Ovary (tissue), 9 donors: ENCODE results near the gene PDK3. TPM values are rescaled to one million over a fixed set of nuclear protein-coding genes. Genes with fewer than 3 reads are reported as not detected.

ENCODE experiments used
- DNase-seq, 5 donors: peaks; one replicate each; pipeline ENCODE4 v3.0.0-alpha.2; 2019 to 2020
- H3K27ac ChIP-seq, 2 donors: fragments of 200-600 bp; one replicate each; pipeline versions ENCODE4 v1.5.1 to v1.8.0; 2019 to 2022
- H3K27me3 ChIP-seq: fragments of 200-600 bp; one replicate; pipeline ENCODE4 v1.8.0; 2022
- H3K36me3 ChIP-seq: fragments of 200-600 bp; sonication (generic); one replicate; pipeline ENCODE4 v1.5.1; 2019
- H3K4me1 ChIP-seq: one replicate; pipeline ENCODE4 v1.8.1; 2013; ENCODE audit warnings: mild to moderate bottlenecking, moderate library complexity; ENCODE audit not compliant: insufficient read depth
- H3K4me3 ChIP-seq: fragments of 200-600 bp; sonication (generic); one replicate; pipeline ENCODE4 v1.5.1; 2017
- H3K9me3 ChIP-seq, 2 donors: fragments of 200-600 bp in 1 of 2; sonication (generic) in 1 of 2; one replicate each; pipeline versions ENCODE4 v1.5.1 to v1.8.1; 2013 to 2019; ENCODE audit warnings: mild to moderate bottlenecking in 1 of 2, moderate library complexity in 1 of 2
- CTCF ChIP-seq, 3 donors: fragments of 450-650 bp in 2 of 3; fragments of 200-600 bp in 1 of 3; IDR thresholded peaks; one replicate each; pipeline versions ENCODE4 v1.5.1 to v1.8.0; 2016 to 2022; ENCODE audit warnings: antibody characterized with exemption in 3 of 3, mild to moderate bottlenecking in 1 of 3
- EP300 ChIP-seq: sonication (generic); formaldehyde crosslinking; IDR thresholded peaks from one replicate; pipeline ENCODE4 v1.6.1; 2017; ENCODE audit warnings: antibody characterized with exemption
- POLR2A ChIP-seq: fragments of 450-650 bp; IDR thresholded peaks from one replicate; pipeline ENCODE4 v1.6.1; 2017; ENCODE audit warnings: antibody characterized with exemption, mild to moderate bottlenecking, moderate library complexity
- WGBS, 3 donors: extraction: QIAGEN DNeasy Blood & Tissue Kit in 1 of 3; methylation state at CpG; one replicate each; pipeline versions ENCODE4 v1.1.5 to v1.1.7; 2013 to 2017; 5-methylcytosine and 5-hydroxymethylcytosine counted together
- intact Hi-C, 4 donors: fragments of 100-400 bp; cut with DNase I; formaldehyde crosslinking; loops; one replicate each; pipeline versions ENCODE4 v1.11.0 to v1.15.1; 2022 to 2023
- polyA plus RNA-seq, 2 donors: library from polyadenylated mRNA; stranded (reverse); fragments of 200-250 nt in 1 of 2; fragments of 350-450 nt in 1 of 2; fragmentation: Illumina TruSeq in 1 of 2; extraction: RNeasy Lipid Tissue Mini Kit (QIAGEN cat#74804) in 1 of 2; gene quantifications; one replicate each; pipeline ENCODE4 v1.2.3, GENCODE V29; 2013 to 2014
- total RNA-seq, 7 donors: library from RNA; depleted of rRNA in 2 of 7; stranded (reverse); fragments of >200 nt in 2 of 7; fragmentation: NEBNext Ultra II Directional in 3 of 7; extraction: Animal tissue kit (Norgen Biotek cat#: 25700) in 3 of 7; gene quantifications; one replicate each; pipeline versions ENCODE4 v1.1.0 to v1.2.4, GENCODE V29; 2016 to 2023
- donor health status: DM: no; HTN: no; CAD: no; lungs with moderate emphysema.
- donor health status: DM: no; HTN: no; CAD: no.
- donor health status: Bipolar disorder and iron deficiency.
- donor health status: DM: yes; HTN: yes; CAD: no.
- donor health status: DM: no; HTN: no; CAD: no.
- donor health status: DM: yes; HTN: yes; CAD: no.

Gene PDK3
- total and polyA plus RNA-seq, 9 donors, result 3.1 to 30.9 (median 20.2) TPM

GRCh38 chrX:24547961-24548360 is 82.9 kb downstream of the PDK3 start:
- TF ChIP-seq CTCF (IDR thresholded peaks at IDR 0.05) (no peak), EP300 (no peak), POLR2A (no peak)
- Histone ChIP-seq H3K27ac (no peak overlapping the region), H3K36me3 (no peaks in the 10 kb centered on the region), H3K4me3 (no peak overlapping the region), H3K27me3 (no peaks in the 10 kb centered on the region), H3K9me3 (no peaks in the 10 kb centered on the region), H3K4me1 (no peaks in the 10 kb centered on the region)
- DNase-seq, result no peak
- 82 to 87% (median 83%) methylated on average over 1 of the region's 1 CpG for WGBS, 3 donors
- intact Hi-C loops, result no loop called here

DNA sequence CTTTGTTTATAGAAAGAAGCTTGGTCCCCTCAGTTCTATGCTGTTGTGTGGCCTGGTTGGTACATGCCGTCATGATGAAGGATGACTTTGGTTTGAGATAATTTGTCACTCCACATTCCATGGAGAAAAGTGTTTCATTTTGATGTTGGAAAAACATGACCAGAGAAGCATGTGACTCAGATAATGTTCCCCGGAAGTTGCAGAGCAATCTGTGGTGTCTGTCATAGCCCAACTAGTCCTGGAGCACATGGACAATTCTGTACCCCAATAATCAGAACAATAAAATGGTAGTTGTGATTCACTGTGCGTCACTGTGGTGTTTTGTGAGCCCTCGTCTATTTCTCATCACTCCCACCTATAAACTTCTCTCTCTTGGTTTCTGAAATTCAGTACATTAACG is 85.1 kb downstream of the PDK3 start:
- no peaks in the 10 kb centered on the region for H3K9me3 ChIP-seq
- no peak overlapping the region for H3K27ac ChIP-seq
- no peaks in the 10 kb centered on the region for H3K27me3 ChIP-seq
- no peaks in the 10 kb centered on the region for H3K36me3 ChIP-seq
- no peak overlapping the region for H3K4me3 ChIP-seq
- TF ChIP-seq EP300 (no peak), POLR2A (no peak), CTCF (IDR thresholded peaks at IDR 0.05) (no peak)
- H3K4me1 ChIP-seq, result no peaks in the 10 kb centered on the region
- DNase-seq, result no peak
- 81 to 83% (median 82%) methylated on average over 5 of the region's 5 CpGs for WGBS, 3 donors
- intact Hi-C loops, result no loop called here

GRCh38 chrX:24553011-24553410 is 87.9 kb downstream of the PDK3 start:
- Histone ChIP-seq H3K27me3 (no peaks in the 10 kb centered on the region), H3K9me3 (no peaks in the 10 kb centered on the region), H3K36me3 (no peaks in the 10 kb centered on the region), H3K4me1 (no peaks in the 10 kb centered on the region), H3K27ac (no peak overlapping the region), H3K4me3 (no peak overlapping the region)
- TF ChIP-seq POLR2A (no peak), CTCF (IDR thresholded peaks at IDR 0.05) (no peak)
- no peak for DNase-seq
- WGBS, 3 donors, result 44 to 46% (median 46%) methylated on average over 4 of the region's 4 CpGs
- intact Hi-C loops, result no loop called here

GRCh38 chrX:24561121-24561520 is 96.0 kb downstream of the PDK3 start:
- Histone ChIP-seq H3K27me3 (no peaks in the 10 kb centered on the region), H3K27ac (no peak overlapping the region), H3K9me3 (no peaks in the 10 kb centered on the region), H3K4me3 (no peak overlapping the region), H3K4me1 (no peaks in the 10 kb centered on the region), H3K36me3 (no peaks in the 10 kb centered on the region)
- intact Hi-C loops, result no loop called here
- no peak for DNase-seq
- 56 to 63% (median 61%) methylated on average over 5 of the region's 5 CpGs for WGBS, 3 donors
- TF ChIP-seq POLR2A (no peak), CTCF (IDR thresholded peaks at IDR 0.05) (no peak)
